Right lobe of liver (tissue), 4 donors: Measurements from ENCODE around the gene NSF.
"Not testable (repeated sequence)": the region's sequence is repeated elsewhere in the genome, so short reads cannot be mapped to it uniquely, and the experiment has no call there.

Experiments
- CTCF ChIP-seq, 4 donors: fragments of 200-600 bp in 3 of 4; fragments of 450-650 bp in 1 of 4; IDR thresholded peaks; one replicate each; pipeline versions ENCODE4 v1.5.1 to v1.8.0; 2016 to 2022; ENCODE audit warnings: antibody characterized with exemption in 4 of 4, mild to moderate bottlenecking in 2 of 4
- POLR2A ChIP-seq: fragments of 450-650 bp; IDR thresholded peaks from one replicate; pipeline ENCODE4 v1.6.1; 2017; ENCODE audit warnings: antibody characterized with exemption, mild to moderate bottlenecking
- donor health status: DM: no; HTN: no; CAD: no.
- donor health status: DM: no; HTN: no; CAD: no.
- donor health status: DM: no; HTN: yes; CAD: no.

- not testable (repeated sequence) for TF ChIP-seq POLR2A; CTCF (IDR thresholded peaks at IDR 0.05)
Measured at GRCh38 chr17:46566980-46567379, 23.5 kb upstream of the NSF start.
